HG03108 (cell line): ENCODE measurements around the gene FUT7.
"Not testable (repeated sequence)": the region's sequence is repeated elsewhere in the genome, so short reads cannot be mapped to it uniquely, and the experiment has no call there.

Source experiments
- ATAC-seq: cut with Tn5 transposase; IDR thresholded peaks from one replicate; pipeline ENCODE4 v1.9.1; 2021; ENCODE audit warnings: moderate library complexity; ENCODE audit not compliant: unreplicated experiment

FUT7 gene

GRCh38 chr9:137066096-137066861 is 34.4 kb upstream of the FUT7 start:
- no peak for ATAC-seq

- no peak for ATAC-seq
These were observed 33.6 kb upstream of the FUT7 start for GRCh38 chr9:137065336-137065967.

- ATAC-seq, result no peak
These were observed 32.9 kb upstream of the FUT7 start for GRCh38 chr9:137064880-137065164.

- no peak for ATAC-seq
These were observed 32.4 kb upstream of the FUT7 start for GRCh38 chr9:137064027-137064879.

- ATAC-seq, result no peak
These were observed 31.6 kb upstream of the FUT7 start for GRCh38 chr9:137063311-137064026.

GRCh38 chr9:137062798-137063197 is 30.9 kb upstream of the FUT7 start:
- not testable (repeated sequence) for ATAC-seq

- no peak for ATAC-seq
These were observed 30.5 kb upstream of the FUT7 start for GRCh38 chr9:137062384-137062783.

- ATAC-seq, result no peak
These were observed 26.8 kb upstream of the FUT7 start for GRCh38 chr9:137058521-137059234.

GRCh38 chr9:137057545-137057944 is 25.7 kb upstream of the FUT7 start:
- no peak for ATAC-seq

GRCh38 chr9:137056739-137057415 is 25.0 kb upstream of the FUT7 start:
- no peak for ATAC-seq

GRCh38 chr9:137055385-137056364 is 23.8 kb upstream of the FUT7 start:
- no peak for ATAC-seq

- ATAC-seq, result no peak
These were observed 23.1 kb upstream of the FUT7 start for GRCh38 chr9:137054932-137055384.

GRCh38 chr9:137053944-137054931 is 22.4 kb upstream of the FUT7 start, which contains the start of gene ENTPD2:
Gene ENTPD2, minus strand, starts transcription at chr9:137054061. Its CDS starts 64 bp downstream, at chr9:137053997.
- no peak for ATAC-seq

GRCh38 chr9:137052998-137053943 is 21.4 kb upstream of the FUT7 start:
- no peak for ATAC-seq

GRCh38 chr9:137052293-137052692 is 20.4 kb upstream of the FUT7 start:
- no peak for ATAC-seq

- no peak for ATAC-seq
These were observed 19.3 kb upstream of the FUT7 start for GRCh38 chr9:137051145-137051724.
